Measurements from ENCODE around the gene WNT3A. TPM values are rescaled to one million over a fixed set of nuclear protein-coding genes. Genes with fewer than 3 reads are reported as not detected.

Gene WNT3A
- total RNA-seq, 1 experiment from 2014 or later: not detected

DNA sequence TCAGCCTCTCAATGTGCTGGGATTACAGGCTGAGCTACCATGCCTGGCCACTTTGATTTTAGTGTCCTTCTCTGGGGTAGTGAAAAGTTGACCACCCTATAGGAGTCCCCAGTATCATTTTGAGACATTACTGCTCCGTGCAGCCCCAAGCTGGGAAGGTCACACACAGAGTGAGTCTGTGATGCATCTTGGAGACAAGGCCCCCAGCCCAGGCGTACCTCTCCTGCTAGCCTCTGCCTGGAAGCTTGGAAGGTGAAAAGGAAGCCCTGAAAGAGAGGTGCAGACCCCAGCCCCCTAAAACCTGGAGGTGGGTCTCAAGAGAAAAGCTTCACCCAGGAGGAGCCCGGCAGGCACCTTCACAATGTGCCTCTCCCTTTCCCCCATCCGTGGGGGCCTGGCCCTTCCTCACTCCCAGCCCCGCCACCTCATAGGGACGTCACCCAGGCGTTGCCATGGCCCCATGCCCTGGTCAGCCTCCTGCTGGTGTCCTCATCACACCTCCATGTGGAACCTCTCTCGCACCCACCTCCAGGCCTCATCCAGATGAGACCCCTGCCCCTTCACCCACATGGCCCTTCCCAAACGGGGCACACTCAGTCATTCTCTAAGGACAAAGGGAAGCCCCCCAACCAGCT is 70.1 kb downstream of the WNT3A start:
- in situ Hi-C loops (cut with HindIII; ENCODE audit: low sequenced_read_pairs): no loop called here
- no peak for DNase-seq (ENCODE audit: low spot score)

DNA sequence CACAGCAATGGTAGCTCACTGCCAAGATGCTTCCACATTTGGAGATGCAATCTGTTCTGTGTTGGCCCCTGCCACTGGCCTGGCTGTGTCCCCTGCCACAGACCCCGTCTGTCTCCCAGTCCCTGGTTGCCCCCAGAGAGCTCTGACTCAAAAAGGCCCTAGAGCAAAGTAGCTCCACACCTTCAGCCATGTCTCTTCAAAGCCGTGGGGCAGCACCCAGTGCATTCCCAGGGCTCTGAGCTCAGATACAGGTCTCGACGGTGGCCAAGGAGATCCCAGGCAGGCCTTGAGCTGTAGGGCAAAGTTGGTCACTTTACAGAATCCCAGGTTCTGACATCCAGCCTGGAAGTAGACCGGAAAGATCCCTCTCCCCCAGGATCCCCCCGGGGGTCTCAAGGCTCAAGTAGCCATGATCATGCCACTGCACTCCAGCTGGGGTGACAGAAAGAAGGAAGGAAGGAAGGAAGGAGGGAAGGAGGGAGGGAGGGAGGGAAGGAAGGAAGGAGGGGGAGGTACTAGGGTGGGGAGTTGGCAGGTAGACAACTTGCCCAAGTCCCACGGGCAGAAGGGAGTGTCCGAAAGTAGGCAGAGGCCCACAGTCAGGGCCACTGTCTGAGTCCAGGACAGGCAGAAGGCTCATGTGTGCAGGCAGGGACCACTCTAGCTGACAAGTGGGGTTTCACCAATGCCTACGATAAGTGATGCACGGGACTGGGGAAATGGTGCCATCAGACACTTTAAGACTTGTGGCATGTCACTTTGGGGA is 71.0 kb downstream of the WNT3A start:
- in situ Hi-C loops (cut with HindIII; ENCODE audit: low sequenced_read_pairs): no loop called here
- peak; percentile 46 for DNase-seq (ENCODE audit: low spot score)

DNA sequence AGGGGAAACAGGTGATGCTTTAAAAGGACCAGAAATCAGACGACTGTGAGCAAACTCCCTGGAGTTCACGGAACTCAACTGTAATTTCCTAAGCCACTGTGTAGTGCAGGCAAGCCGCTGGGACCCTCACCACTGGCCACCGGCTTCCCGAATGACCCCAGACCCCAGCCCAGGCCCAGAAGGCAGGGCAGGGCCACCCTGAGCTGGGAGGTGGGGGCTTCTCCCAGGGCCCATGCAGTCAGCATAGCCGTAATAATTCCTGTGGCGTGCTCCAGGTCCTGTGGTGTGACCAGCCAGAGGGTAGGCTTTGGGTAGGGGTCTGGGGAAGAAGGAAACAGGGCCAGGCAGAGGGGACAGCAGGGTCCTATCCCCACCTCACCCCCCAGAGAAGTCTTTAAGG is 72.2 kb downstream of the WNT3A start:
- in situ Hi-C loops (cut with HindIII; ENCODE audit: low sequenced_read_pairs): no loop called here

DNA sequence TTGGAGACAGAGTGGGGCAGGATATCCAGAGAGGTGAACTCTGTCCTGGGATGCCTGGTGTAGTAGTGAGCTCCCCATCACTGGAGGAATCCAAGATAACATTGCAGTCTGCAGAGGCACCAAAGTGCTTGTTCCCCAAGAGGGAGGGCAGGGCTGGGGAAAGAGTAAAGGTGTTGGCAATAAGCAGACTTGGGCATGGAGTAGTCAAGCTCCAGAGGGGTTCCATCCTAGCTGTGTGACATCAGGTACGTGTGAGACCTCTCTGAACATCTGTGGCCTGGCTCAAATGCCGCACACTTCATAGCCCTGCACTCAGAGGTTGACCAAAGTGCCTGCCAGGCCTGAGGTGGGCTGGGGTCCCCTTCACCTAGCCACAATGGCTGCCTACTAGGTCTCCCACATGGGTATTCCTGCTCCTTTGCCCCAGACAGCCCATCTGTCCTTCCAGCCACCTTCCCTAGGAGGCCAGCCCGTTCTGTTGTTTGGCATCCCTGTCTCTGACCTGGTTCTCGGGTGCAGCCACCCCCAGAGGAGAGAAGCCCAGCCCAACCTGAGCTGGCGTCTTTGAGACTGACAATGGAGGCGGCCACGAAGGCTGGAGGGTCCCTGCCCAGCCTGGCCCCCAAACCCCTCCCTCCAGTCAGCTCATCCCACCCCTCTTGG is 72.9 kb downstream of the WNT3A start:
- in situ Hi-C loops (cut with HindIII; ENCODE audit: low sequenced_read_pairs): no loop called here
- DNase-seq (ENCODE audit: low spot score): no peak

More for the DNA sequence above, 72.2 kb downstream of the WNT3A start:
- no peak for DNase-seq (ENCODE audit: low spot score)

DNA sequence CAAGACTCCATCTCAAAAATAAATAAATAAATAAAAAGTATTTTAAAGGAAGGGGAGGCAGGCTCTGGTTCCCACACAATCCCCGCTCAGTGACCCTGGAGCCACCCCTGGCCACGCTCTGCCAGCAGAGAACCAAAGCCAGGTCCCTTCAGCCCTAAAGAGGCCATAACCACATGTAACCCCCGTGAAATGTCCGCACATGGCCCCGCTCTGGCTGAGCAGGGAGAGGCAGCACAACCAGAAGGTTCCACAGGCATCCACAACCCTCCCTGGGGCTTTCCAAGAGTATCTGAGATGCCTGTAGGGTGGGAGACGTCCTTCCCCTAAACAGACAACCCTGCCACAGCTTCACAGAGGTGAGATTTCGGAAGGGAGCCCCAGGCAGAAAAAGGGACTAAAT is 74.3 kb downstream of the WNT3A start:
- in situ Hi-C loops (cut with HindIII; ENCODE audit: low sequenced_read_pairs): no loop called here
- no peak for DNase-seq (ENCODE audit: low spot score)

DNA sequence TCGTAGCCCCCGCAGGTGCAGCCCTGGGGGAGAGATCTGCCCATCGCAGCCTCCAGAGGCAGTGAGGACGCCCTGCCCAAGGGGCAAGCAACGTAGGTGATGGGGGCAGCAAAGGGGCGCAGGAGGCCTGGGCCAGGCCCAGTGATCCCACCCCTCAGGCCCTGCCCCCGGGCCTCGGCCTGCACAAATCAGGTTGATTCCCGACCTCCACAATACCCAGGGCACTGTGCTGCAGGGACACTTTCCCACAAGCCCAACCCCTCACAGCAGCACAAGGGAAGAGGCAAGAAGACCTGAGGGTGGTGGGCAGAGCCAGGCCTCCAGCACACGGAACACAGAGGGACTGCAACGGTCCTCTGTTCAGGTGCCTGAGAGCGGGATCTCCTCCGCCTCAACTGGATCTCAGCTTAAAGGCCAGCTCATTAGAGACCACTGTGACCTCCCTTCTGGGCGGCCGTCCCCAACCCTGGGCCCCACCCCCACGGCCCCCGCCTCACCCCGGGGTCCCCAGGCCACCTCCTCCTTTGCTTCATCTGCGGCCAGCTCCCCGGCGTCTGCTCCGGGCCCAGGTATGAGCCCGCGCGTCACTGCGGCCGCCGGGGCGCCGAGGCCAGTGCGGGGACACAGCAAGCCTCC is 74.9 kb downstream of the WNT3A start:
- in situ Hi-C loops (cut with HindIII; ENCODE audit: low sequenced_read_pairs): no loop called here
- peak; percentile 30 for DNase-seq (ENCODE audit: low spot score)

DNA sequence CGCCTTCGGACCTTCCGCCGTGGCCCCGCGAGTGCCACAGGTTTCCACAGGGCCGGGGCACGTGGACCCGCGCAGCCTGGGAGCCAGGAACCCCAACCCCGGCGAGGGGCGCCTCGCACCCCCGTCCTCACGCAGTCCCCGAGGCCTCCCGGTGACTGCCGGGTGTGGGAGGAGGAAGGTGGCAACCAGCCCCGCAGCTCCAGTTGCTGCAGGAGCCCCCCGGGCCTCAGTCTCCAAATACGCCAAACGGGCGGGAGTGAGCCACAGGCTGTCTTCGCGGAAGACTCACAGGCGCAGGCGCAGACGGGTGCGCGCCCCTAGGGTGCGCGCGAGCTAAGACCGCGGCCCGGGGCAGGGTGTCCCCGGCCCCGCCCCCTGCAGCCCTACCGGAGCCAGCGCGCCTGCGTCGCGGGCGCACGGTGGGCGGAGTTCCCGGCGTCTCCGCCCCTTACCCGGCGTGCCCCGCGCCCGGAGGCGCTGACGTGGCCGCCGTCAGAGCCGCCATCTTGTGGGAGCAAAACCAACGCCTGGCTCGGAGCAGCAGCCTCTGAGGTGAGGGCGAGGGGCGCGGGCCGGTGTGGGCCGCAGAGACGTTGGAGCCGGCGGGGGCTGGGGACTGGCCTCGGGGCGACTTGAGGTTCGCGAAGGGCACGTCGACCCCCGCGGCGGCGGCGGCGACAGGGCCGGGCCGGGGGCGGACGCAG is 75.6 kb downstream of the WNT3A start, which contains the start of gene ARF1:
Gene ARF1, plus strand, starts transcription at position 495 of the 704 bp plus-strand sequence. CDS start 14,407 bp downstream, outside the sequence.
- peak; percentile 92 for DNase-seq (ENCODE audit: low spot score)
- in situ Hi-C loops (cut with HindIII; ENCODE audit: low sequenced_read_pairs): no loop called here

DNA sequence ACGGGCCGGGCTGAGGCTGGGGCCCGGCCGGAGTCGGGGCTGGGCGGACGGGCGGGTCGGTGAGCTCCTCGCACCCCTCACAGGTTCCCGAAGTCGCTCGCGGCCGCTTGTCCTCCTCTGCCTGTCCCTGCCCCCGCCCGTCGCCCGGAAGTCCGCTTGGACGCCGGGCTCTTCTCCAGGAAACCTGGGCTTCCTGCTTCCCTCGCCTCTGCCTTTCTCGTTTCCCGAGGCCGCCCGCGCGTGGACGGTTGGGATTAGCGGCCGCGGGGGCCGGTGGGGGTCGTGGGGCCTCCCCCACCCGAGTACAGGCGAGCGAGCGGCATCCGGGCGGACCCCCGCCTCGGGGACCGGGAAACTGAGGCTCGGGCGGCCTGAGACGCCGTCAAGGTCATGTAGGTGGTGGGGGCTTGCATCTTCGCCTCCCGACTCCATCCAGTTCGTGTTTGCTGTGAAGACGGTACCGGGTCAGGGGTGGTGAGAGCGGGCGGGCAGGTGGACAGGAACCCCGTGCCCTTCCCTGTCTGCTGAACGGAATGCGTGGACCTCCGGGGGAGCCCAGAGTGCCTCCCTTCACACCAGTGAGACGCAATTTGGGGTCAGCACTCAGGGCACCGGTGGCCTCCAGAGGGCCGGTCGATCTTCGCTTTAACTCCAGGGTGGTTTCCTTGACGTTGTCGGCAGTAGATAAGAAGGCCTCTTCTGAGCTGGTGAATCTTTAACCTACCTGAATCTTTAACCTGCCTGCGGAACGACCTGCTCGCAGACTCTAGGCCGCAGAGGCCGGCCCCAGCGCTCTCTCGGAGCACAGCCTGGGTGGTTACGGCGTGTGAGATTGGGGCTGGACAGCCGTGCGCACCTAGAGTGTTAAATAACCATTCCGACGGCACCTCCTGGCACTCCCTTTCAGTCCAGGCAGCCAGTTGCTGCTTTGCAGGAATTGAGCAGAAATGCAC is 76.4 kb downstream of the WNT3A start:
- in situ Hi-C loops (cut with HindIII; ENCODE audit: low sequenced_read_pairs): no loop called here
- DNase-seq (ENCODE audit: low spot score): peak; percentile 44

DNA sequence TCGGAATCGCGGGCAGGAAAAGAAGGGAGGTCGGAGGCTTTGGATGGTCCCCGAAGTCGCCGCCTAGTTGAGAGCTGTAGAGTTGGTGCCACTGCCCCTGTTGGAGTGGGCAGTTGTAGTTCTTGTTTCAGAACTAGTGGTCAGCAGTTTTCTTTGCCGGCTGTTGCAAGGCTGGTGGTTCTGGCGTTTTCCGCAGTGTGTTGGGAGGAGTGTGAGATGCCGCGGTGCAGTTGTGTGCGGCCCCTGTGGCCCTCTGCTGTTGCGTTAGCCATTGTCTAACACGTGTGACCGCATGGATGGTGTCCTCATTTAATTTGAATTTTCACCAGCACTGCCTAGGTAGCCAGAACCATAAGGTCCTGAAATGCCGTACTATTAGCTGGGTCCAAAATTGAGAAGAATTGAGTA is 77.1 kb downstream of the WNT3A start:
- in situ Hi-C loops (cut with HindIII; ENCODE audit: low sequenced_read_pairs): no loop called here
- no peak for DNase-seq (ENCODE audit: low spot score)

DNA sequence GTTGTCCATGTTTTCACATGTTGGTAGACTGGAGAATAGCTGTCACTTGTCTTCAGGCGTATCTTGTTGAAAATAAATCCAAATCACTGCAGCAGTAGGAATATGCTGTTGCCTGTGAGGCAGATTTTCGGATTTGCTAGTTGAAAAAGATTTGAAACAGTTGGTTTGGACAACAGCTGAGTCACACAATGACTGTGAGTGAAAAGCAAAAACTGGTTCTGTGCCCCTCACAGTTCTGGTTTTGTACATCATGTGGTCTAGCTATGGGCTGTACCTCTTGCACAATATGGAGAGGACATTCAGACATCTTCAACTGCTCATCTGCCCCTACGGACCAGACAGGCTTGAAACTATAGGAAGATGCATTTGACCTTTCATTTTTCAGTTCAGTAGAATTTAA is 77.5 kb downstream of the WNT3A start:
- in situ Hi-C loops (cut with HindIII; ENCODE audit: low sequenced_read_pairs): no loop called here
- no peak for DNase-seq (ENCODE audit: low spot score)

DNA sequence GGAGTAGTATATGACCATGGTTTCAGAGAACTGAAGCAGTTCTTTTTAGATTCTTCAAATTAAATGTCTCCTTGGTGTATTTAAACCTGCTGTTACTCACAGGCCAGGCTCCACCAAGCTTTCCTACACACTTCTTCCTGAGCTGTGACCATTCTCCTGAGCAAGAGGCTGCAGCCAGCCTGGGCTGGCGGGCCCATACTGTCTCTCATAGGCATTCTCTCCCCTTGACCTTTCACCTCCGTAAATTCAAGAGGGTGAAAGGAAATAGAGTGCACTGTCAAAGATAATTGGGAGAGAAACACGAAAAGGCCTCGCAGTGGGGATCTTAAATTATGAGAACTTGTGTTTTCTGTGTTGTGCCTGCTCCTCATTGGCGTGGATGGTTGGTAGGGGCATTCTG is 78.0 kb downstream of the WNT3A start:
- in situ Hi-C loops (cut with HindIII; ENCODE audit: low sequenced_read_pairs): no loop called here
- DNase-seq (ENCODE audit: low spot score): no peak

DNA sequence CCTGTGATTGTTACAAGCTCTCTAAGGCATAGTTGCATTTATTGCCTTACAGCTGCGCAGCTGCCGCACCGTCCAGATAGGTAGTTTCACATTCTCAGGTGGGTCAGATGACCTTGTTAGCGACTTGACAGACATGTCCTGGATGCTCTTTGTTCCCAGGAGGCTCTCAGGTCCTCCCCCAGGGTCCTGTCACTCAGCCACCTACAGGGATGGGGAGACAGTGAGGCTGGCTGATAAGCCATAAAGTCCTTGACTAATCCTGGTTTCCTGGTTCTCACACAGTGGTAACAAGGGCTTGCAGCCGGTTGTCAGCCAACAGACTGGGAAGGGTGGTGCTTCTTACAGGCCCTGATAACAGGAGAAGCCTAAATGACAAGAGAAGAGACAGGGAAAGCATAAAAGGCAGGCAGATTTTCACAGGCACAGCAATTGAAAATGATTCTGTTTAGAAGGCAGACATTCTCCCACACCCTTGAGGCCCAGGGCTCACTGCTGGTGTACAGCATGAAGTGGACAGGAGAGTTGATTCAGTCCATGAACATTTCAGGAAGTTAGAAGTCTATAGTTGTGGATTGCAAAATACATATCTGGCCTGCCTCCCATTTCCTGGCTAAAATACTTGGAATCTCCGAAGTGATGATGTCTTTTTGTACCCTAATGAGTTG is 78.6 kb downstream of the WNT3A start:
- in situ Hi-C loops (cut with HindIII; ENCODE audit: low sequenced_read_pairs): no loop called here
- DNase-seq (ENCODE audit: low spot score): no peak

DNA sequence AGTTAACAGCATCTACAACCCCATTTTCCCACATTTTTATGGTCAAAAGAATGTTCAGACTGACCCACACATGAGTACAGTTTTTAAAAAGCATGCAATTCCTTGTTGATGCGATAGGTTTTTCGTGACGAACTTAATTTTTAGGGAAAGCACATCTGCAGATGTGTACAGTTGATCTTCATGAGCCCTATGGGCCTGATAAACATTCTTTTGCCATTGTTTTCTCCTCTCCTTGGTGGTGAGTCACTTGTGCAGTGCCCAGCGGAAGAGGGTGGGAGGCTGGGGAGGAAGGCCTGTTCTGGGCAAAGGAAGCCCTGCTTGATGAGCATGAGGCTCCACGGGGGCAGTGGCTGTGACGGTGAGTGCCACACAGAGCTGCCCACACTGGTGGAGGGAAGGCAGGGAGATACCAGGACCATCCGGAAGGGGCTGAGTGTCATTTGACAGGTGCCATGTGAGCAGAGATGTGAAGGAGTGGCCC is 81.0 kb downstream of the WNT3A start:
- no peak for DNase-seq (ENCODE audit: low spot score)
- in situ Hi-C loops (cut with HindIII; ENCODE audit: low sequenced_read_pairs): no loop called here

DNA sequence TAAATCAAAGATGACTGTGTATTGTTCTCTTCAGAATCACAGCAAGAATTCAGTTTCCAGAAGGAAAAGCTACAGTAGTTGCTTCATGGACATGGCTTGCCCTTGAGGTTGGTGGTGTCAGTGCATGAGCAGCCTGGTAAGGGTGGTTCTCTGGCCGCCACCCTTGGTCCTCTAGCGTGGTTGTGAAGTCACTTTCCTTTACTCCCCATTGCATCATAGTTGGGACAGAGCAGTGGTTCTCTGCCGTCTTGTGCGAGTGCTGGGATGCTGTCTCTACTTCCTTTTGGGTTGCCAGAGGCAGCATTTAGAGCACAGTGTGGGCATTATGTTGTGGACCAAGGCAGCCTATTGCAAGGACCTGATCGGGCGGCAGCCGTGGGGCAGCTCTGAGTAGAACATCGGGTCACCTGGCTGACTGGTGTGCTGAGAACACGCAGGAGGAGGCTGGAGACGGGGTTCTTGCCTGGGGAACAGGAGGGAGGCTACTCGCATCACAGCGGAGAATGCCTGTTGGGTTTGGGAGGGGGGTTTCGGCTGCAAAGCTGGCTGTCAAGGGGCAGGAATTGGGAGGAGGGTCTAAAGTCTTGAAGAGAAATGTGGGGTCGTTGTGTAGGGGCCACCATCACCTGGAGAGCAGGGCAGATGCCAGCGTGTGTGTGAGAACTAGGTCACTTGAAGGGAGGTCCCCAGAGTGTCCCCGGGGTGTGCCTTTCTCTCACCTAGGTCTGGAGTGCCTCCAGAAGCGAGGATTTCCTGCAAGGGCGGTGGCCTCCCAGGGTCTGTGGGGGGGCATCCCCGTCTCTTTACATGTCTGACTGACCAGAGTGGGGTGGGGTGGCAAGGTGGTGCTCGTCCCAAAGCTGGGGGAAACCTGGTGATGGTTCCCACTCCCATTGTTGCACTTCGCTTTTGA is 82.0 kb downstream of the WNT3A start:
- DNase-seq (ENCODE audit: low spot score): no peak
- in situ Hi-C loops (cut with HindIII; ENCODE audit: low sequenced_read_pairs): no loop called here

DNA sequence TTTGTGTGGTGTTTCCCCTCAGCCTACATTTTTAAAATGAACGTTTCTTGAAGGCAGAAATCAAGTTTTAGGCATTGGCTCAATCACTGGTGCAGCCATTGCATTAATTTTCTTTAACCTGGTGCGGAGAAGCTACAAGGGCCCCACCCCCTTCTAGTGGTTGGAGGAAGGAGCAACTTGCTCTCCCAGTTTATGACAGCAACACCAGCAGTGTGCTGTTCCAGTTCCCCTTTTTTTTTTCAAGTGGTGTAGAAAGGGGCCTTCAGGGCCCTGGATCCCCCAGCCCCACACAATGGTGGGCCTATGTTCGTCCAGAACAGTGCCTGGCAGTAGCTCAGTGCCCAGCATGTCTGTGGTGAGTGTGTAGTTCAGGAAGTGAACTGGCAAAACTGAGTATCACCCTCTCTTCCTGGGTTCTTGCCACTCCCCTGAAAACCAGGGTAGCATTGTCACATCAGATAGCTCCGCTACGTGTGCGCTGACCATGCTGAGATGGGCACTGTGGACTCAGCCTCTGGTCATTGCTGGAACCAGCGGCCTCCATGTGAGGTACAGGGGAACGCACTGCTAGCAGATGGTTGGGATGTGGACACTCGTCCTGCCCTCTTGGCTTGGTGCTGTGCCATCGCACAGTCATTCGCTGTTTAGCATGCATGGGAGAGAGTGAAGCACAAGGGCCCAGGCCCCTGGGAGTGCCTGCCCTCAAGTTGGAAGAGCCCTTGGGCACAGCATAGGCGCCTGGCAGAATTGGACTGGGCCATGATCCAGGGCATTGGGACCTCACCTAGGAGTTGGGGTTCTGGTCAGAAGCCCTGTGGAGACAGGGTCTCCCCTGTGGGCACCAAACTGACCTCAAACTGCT is 83.0 kb downstream of the WNT3A start:
- no peak for DNase-seq (ENCODE audit: low spot score)
- in situ Hi-C loops (cut with HindIII; ENCODE audit: low sequenced_read_pairs): no loop called here

DNA sequence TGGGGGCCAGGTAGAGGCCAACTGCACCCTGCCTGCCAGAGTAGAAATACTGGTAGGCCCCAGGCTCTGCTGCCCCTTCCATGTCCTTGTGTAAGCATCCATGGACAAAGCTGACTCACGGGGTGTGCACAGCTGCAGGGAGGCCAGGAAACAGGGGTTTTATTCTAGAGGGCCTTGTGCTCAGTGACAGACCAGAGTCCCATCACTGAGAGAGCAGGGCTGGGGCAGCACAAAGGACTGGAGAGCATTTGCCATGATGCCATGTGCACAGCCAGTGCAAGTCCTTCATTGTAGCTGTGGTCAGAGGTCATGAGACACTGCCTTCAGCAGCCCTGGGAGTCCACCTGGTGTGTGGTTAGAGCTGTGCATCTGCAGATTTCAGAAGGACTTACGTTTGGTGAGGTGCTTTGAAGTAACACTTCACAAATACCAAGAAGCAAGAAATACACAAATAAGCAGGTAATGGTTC is 83.8 kb downstream of the WNT3A start:
- in situ Hi-C loops (cut with HindIII; ENCODE audit: low sequenced_read_pairs): no loop called here
- DNase-seq (ENCODE audit: low spot score): no peak

All from G401 (cell line).